ENCODE data around the gene GPR21. TPM values are rescaled to one million over a fixed set of nuclear protein-coding genes. Genes with fewer than 3 reads are reported as not detected.

GPR21 gene
- total RNA-seq, 4 donors from 2014 or later: 1.0 to 4.7 (median 1.0) TPM; not detected in 1

- H3K36me3 ChIP-seq: peaks cover 30% of the 10 kb centered on the region
- WGBS: 80% methylated on average over 1 of the region's 1 CpG
- DNase-seq (ENCODE audit: low spot score in 2 of 2): no peak
- H3K27ac ChIP-seq: no peak overlapping the region
- H3K9me3 ChIP-seq: no peaks in the 10 kb centered on the region
- TF ChIP-seq EP300 (IDR thresholded peaks at IDR 0.05): no peak
- TF ChIP-seq POLR2AphosphoS5 (IDR thresholded peaks at IDR 0.05): no peak
- no peak for TF ChIP-seq CTCF (IDR thresholded peaks at IDR 0.05)
- no peak for TF ChIP-seq POLR2A (IDR thresholded peaks at IDR 0.05)
- H3K4me3 ChIP-seq: no peak overlapping the region
- no peaks in the 10 kb centered on the region for H3K27me3 ChIP-seq
- no peaks in the 10 kb centered on the region for H3K4me1 ChIP-seq
Observed at GRCh38 chr9:123005964-123006363, 27.5 kb upstream of the GPR21 start.

- 100% methylated on average over 5 of the region's 5 CpGs for WGBS
- no peaks in the 10 kb centered on the region for H3K4me1 ChIP-seq
Observed at GRCh38 chr9:123007269-123007668, 26.2 kb upstream of the GPR21 start.

GRCh38 chr9:123008909-123009308 lies 24.6 kb upstream of the GPR21 start:
- TF ChIP-seq POLR2A (IDR thresholded peaks at IDR 0.05) (no peak), EP300 (IDR thresholded peaks at IDR 0.05) (no peak), POLR2AphosphoS5 (IDR thresholded peaks at IDR 0.05) (no peak), CTCF (IDR thresholded peaks at IDR 0.05) (no peak)
- Histone ChIP-seq H3K4me3 (no peak overlapping the region), H3K36me3 (peaks cover 50% of the 10 kb centered on the region), H3K9me3 (no peaks in the 10 kb centered on the region), H3K27ac (no peak overlapping the region), H3K27me3 (no peaks in the 10 kb centered on the region), H3K4me1 (no peaks in the 10 kb centered on the region)
- no peak for DNase-seq (ENCODE audit: low spot score in 2 of 2)

More at GRCh38 chr9:123007269-123007668, 26.2 kb upstream of the GPR21 start:
- no peak overlapping the region for H3K27ac ChIP-seq
- TF ChIP-seq POLR2A (IDR thresholded peaks at IDR 0.05) (no peak), EP300 (IDR thresholded peaks at IDR 0.05) (no peak), POLR2AphosphoS5 (IDR thresholded peaks at IDR 0.05) (no peak), CTCF (IDR thresholded peaks at IDR 0.05) (no peak)
- H3K27me3 ChIP-seq: no peaks in the 10 kb centered on the region
- H3K36me3 ChIP-seq: peaks cover 35% of the 10 kb centered on the region
- H3K9me3 ChIP-seq: no peaks in the 10 kb centered on the region
- H3K4me3 ChIP-seq: no peak overlapping the region
- DNase-seq (ENCODE audit: low spot score in 2 of 2): no peak

- peaks cover 55% of the 10 kb centered on the region for H3K36me3 ChIP-seq
- H3K27ac ChIP-seq: no peak overlapping the region
- WGBS: 98% methylated on average over 3 of the region's 3 CpGs
Observed at GRCh38 chr9:123011380-123011779, 22.1 kb upstream of the GPR21 start.

More at GRCh38 chr9:123011380-123011779, 22.1 kb upstream of the GPR21 start:
- Histone ChIP-seq H3K9me3 (no peaks in the 10 kb centered on the region), H3K27me3 (no peaks in the 10 kb centered on the region), H3K4me3 (no peak overlapping the region), H3K4me1 (no peaks in the 10 kb centered on the region)
- DNase-seq (ENCODE audit: low spot score in 2 of 2): no peak
- TF ChIP-seq EP300 (IDR thresholded peaks at IDR 0.05): no peak
- TF ChIP-seq POLR2A (IDR thresholded peaks at IDR 0.05): no peak
- no peak for TF ChIP-seq POLR2AphosphoS5 (IDR thresholded peaks at IDR 0.05)
- no peak for TF ChIP-seq CTCF (IDR thresholded peaks at IDR 0.05)

Measured in suprapubic skin (tissue), 4 donors.